Hypothalamus (tissue), 51 donors: ENCODE data around the gene GBE1.
"Not testable (repeated sequence)": the region's sequence is repeated elsewhere in the genome, so short reads cannot be mapped to it uniquely, and the experiment has no call there.

Experiments
- DNase-seq, 51 donors: peaks; one replicate each; lab custom pipeline; 2025; lab: John Stamatoyannopoulos, UW

Gene GBE1

GRCh38 chr3:81760924-81761903 is at the start of gene GBE1:
GBE1 (minus strand) TSS chr3:81761645; CDS start chr3:81761517, 128 bp downstream.
- peak; percentile 48 to 98 (median 90) for DNase-seq

GRCh38 chr3:81808900-81809299 is 47.5 kb upstream of the GBE1 start:
- DNase-seq, result no peak

GRCh38 chr3:81799403-81799802 is 38.0 kb upstream of the GBE1 start:
- DNase-seq, result no peak

GRCh38 chr3:81793410-81793809 is 32.0 kb upstream of the GBE1 start:
- no peak for DNase-seq

- DNase-seq, result no peak
Measured at GRCh38 chr3:81790117-81790516, 28.7 kb upstream of the GBE1 start.

GRCh38 chr3:81789691-81790090 is 28.2 kb upstream of the GBE1 start:
- DNase-seq, result no peak

GRCh38 chr3:81788610-81789009 is 27.2 kb upstream of the GBE1 start:
- no peak for DNase-seq

GRCh38 chr3:81788044-81788443 is 26.6 kb upstream of the GBE1 start:
- DNase-seq, result no peak

- no peak for DNase-seq
Measured at GRCh38 chr3:81782585-81782984, 21.1 kb upstream of the GBE1 start.

- no peak for DNase-seq
Measured at GRCh38 chr3:81778678-81779182, 17.3 kb upstream of the GBE1 start.

- DNase-seq, result no peak
Measured at GRCh38 chr3:81776643-81777042, 15.2 kb upstream of the GBE1 start.

GRCh38 chr3:81770710-81771109 is 9.3 kb upstream of the GBE1 start:
- no peak for DNase-seq

- DNase-seq, result no peak
Measured at GRCh38 chr3:81769299-81769698, 7.9 kb upstream of the GBE1 start.

- DNase-seq, result not testable (repeated sequence)
Measured at GRCh38 chr3:81767250-81767859, 5.9 kb upstream of the GBE1 start.

GRCh38 chr3:81765400-81765799 is 4.0 kb upstream of the GBE1 start:
- DNase-seq, result no peak

- no peak for DNase-seq
Measured at GRCh38 chr3:81764665-81765064, 3.2 kb upstream of the GBE1 start.

GRCh38 chr3:81764002-81764401 is 2.6 kb upstream of the GBE1 start:
- DNase-seq, result no peak

GRCh38 chr3:81763001-81763400 is 1.6 kb upstream of the GBE1 start:
- DNase-seq, result no peak

- no peak for DNase-seq
Measured at GRCh38 chr3:81761904-81762580, 597 bp upstream of the GBE1 start.

GRCh38 chr3:81760215-81760614 is 1.2 kb downstream of the GBE1 start:
- no peak for DNase-seq

GRCh38 chr3:81758771-81759170 is 2.7 kb downstream of the GBE1 start:
- not testable (repeated sequence) for DNase-seq
